ENCODE measurements around the gene BAIAP2L1. TPM values are rescaled to one million over a fixed set of nuclear protein-coding genes. Genes with fewer than 3 reads are reported as not detected.
"Not testable (repeated sequence)": the region's sequence is repeated elsewhere in the genome, so short reads cannot be mapped to it uniquely, and the experiment has no call there.

Gene BAIAP2L1, protein sequence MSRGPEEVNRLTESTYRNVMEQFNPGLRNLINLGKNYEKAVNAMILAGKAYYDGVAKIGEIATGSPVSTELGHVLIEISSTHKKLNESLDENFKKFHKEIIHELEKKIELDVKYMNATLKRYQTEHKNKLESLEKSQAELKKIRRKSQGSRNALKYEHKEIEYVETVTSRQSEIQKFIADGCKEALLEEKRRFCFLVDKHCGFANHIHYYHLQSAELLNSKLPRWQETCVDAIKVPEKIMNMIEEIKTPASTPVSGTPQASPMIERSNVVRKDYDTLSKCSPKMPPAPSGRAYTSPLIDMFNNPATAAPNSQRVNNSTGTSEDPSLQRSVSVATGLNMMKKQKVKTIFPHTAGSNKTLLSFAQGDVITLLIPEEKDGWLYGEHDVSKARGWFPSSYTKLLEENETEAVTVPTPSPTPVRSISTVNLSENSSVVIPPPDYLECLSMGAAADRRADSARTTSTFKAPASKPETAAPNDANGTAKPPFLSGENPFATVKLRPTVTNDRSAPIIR
- total RNA-seq: 1.1 and 1.5 TPM in 2 replicates

DNA sequence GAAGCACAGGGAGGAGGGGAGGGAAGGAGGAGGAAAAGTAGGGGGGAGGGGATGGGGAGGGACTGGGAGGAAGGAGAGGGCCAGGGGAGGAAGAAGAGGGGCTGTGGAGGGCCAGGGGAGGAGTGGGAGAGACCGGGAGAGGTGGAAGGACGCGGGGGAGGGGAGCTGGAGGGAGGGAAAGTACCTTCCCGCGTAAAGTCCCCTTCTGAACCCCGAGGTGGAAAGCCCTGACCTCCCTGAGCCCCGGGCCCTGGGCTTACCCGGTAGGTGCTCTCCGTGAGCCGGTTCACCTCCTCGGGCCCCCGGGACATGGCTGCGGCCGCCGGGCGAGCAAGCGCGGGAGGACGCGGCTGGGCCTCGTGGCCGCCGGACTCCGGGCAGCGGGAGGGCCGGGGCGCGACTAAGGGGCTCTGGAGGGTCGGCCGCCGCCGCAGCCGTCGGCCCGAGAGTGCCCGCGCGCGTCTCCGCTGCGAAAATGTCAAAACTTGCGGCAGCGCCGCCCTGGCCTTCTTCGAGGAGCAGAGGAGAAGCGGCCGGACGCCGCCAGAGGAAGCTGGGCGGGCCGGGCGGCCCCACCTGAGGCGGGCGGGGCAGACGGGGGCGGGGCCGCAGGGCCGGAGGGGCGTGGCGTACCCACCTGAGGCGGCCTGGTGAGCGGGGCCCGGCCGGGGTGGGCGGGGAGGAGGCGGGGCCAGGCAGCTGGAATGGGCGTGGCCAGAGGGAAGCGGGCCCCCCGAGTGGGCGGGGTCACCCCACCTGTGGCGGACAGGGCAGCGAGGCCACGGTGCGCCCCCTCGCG is at the start of gene BAIAP2L1:
TSS of gene BAIAP2L1 (minus strand) at position 549 of the 799 bp plus-strand sequence. CDS start at position 311, 238 bp downstream.
- intact Hi-C loops (cut with micrococcal nuclease): loop anchor here (1.0 to 5.0 kb wide), 4 partner anchors 119 to 528 kb away; partner anchors contain the start of genes ASNS, BRI3 and LMTK2

DNA sequence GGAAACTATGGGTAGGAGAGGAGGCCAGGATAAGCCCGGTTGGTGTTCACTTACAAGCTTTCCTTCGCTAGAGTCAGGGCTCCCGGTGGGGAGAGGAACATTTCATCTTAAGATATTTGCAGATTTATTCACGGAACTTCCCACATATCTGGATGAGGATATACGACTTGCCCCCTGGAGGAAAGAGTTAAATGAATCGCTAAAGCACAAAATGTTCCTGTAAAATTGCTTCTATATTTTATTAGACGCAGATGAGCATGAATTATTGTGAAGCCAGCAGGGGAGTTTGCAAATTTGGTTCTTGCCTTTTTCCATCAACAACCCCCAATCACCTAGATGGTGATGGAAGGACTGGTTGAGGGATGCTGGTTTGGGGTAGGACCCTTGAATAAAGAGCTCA is 47.9 kb upstream of the BAIAP2L1 start:
- intact Hi-C loops (cut with micrococcal nuclease): no loop called here

DNA sequence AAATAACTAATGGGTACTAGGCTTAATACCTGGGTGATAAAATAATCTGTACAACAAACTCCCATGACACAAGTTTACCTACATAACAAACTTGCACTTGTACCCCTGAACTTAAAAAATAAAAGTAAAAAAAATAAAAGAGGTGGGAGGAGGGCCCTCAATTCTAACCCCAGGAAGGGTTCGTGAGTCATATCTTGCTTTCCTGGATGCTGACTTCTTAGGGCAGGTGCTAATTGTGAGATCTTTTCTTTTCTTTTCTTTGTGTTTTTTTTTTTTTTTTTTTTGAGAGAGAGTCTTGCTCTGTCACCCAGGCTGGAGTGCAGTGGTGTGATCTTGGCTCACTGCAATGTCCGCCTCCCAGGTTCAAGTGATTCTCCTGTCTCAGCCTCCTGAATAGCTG is 40.1 kb upstream of the BAIAP2L1 start:
- intact Hi-C loops (cut with micrococcal nuclease): not testable (repeated sequence)

DNA sequence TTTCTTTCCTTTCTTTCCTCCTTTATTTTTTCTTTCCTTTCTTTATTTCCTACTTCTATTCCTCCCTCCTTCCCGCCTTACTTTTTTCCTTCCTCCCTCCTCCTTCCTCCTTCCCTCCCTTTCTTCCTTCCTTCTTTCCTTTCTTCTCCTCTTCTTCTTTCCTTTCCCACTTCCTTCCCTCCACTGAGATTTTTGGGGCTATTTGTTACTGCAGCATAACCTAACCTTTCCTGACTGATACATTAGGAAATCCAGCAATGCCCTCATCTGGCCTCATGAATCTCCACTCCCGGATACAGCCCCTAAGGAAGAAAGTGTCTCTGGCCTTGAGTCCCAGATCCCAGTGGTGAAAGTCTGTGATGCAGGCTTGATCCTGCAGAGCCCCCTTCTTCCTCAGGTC is 38.6 kb upstream of the BAIAP2L1 start:
- intact Hi-C loops (cut with micrococcal nuclease): no loop called here

DNA sequence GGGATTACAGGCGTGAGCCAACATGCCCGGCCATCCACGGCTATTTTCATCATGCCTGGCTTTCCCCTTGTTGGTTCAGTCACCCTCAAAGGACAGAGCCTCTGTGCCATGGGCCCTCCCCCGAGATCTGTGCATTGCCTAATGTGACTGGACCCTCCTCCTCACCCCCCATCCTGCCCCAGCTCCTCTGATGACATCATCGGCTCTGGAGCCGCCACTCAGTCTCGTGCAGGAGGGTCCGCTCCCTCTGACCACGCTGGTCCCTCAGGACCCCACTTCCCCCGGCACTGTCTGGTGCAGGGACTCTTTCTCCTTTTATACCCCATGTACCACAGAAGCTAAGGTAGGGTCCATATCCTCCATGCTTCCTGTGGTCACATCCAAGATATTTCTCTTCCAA is 33.2 kb upstream of the BAIAP2L1 start:
- intact Hi-C loops (cut with micrococcal nuclease): loop anchor here (5.0 kb wide), 1 partner anchor 878 kb away; no protein-coding TSS in a partner anchor

DNA sequence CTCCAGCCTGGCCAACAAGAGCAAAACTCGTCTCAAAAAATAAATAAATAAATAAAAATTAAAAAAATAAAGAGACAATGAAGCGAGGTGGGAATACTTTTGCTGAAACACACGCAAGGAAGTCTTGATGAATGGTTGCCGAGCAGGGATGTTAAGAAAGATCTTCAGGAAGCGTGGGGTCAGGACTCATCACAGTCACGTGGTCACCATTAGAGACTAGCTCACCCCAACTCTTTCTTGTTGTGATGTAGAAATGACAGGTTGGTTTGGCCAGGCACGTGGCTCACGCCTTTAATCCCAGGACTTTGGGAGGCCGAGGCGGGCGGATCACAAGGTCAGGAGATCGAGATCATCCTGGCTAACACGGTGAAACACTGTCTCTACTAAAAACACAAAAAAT is 28.9 kb upstream of the BAIAP2L1 start:
- intact Hi-C loops (cut with micrococcal nuclease): loop anchor here (5.0 kb wide), 1 partner anchor 883 kb away; no protein-coding TSS in a partner anchor

DNA sequence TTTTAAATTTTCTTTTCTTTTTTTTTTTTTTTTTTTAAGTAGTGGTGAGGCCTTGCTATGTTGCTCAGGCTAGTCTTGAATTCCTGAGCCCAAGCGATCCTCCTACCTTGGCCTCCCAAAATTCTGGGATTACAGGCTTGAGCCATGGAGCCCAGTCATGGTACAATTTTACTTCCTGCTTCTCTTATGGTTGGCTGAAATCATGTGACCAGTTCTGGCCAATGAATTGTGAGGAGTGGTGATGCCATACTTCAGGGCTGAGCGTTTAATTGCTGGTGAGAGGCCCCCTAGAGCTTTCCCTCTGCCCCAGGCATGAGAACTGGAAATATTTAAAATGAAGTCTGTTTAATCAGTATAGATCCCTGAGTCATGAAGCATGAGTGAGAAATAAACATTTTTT is 22.2 kb upstream of the BAIAP2L1 start:
- intact Hi-C loops (cut with micrococcal nuclease): no loop called here

DNA sequence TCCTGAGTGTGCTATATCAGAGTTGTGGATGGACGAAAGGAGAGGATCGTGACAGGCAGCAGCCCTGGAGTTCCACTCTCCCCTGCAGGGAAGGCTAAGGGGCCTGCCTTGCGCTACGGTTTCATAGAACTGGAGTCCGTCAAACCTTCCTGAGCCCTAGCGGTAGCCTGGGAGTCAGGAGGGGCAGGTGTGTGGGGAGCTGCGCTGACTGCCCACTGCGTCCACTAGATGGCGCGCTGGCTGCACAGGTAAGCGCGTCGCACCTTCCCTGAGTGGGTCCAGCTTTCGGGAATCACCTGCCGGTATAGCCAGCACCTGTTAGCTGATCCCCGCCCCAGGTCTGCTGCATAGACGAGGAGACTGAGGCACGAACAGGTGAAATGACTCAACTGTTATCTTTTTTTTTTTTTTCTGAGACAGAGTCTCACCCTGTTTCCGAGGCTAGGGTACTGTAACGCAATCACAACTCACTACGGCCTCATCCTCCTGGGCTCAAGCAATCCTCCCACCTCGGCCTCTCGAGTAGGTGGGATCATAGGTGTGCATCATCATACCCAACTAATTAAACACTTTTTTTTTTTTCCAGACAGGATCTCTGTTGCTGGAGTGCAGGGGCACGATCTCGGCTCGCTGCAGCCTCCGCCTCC is 20.2 kb upstream of the BAIAP2L1 start:
- intact Hi-C loops (cut with micrococcal nuclease): no loop called here

DNA sequence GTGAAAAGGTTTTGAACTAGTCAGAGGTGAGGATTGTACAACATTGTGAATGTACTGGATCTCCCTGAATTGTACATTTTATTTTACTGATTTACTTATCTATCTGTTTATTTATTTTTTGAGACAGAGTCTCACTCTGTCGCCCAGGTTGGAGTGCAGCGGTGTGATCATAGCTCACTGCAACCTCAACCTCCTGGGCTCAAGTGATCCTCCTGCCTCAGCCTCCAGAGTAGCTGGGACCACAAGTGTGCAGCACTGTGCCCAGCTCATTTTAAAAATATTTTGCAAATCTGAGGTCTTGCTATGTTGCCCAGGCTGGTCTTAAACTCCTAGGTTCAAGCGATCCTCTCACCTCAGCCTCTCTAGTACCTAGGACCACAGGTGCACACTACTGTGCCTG is 19.1 kb upstream of the BAIAP2L1 start:
- intact Hi-C loops (cut with micrococcal nuclease): not testable (repeated sequence)

DNA sequence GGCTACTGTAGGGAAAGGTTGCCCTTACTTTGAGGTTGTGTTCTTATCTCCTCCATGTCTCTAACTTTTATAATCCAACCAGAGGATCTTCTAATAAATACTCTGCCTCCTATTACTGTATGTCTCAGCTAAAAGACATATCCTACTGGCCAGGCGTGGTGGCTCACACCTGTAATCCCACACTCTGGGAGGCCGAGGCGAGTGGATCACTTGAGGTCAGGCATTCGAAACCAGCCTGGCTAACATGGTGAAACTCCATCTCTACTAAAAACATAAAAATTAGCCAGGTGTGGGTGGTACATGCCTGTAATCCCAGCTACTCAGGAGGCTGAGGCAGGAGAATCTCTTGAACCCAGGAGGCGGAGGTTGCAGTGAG is 18.4 kb upstream of the BAIAP2L1 start:
- intact Hi-C loops (cut with micrococcal nuclease): not testable (repeated sequence)

DNA sequence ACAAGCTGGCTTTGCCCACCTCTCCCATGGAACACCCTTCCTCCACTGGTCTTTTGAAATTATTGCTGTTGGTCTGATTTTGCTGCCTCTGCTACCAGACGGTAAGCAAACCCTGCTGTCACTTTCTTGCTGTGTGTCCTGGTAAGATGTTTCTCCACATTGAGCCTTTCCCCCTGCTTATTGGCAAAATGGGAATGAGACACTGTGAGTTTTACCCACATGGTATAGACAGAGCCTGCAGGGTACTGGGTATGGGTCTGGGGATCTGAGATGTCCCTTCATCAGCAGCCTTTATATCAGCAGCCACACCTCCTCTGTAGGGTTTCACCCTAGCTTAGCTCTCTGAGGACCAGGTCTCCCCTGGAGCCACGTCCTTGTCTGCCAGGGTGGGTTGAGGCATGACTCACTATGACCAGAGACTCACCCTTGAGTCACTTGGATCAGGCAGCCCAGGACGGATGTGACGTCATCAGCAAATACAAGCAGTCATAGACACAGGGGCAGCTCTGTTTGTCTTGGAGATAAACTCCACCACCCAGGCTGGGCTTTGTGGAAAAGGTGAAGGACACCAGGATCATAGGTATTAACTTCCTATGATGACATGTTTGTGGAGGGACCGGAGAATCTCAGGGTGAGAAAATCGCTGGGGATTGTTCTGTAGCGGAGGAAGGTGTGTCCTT is 17.9 kb upstream of the BAIAP2L1 start:
- intact Hi-C loops (cut with micrococcal nuclease): no loop called here

DNA sequence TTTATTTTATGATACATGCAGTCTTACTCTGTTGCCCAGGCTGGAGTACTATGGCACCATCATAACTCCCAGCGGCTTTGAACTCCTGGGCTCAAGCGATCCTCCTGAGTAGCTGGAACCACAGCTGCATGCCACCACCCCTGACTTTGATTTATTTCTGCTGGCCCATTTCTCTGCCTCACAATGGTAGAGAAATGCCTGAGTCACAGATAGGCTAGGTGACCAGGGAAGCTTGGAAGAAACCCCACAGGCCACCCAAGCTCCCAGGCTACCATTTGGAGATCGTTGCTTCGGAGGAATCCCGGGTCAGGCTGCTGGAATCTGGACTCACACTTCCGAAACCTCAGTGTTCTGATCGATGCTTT is 17.4 kb upstream of the BAIAP2L1 start:
- intact Hi-C loops (cut with micrococcal nuclease): no loop called here

DNA sequence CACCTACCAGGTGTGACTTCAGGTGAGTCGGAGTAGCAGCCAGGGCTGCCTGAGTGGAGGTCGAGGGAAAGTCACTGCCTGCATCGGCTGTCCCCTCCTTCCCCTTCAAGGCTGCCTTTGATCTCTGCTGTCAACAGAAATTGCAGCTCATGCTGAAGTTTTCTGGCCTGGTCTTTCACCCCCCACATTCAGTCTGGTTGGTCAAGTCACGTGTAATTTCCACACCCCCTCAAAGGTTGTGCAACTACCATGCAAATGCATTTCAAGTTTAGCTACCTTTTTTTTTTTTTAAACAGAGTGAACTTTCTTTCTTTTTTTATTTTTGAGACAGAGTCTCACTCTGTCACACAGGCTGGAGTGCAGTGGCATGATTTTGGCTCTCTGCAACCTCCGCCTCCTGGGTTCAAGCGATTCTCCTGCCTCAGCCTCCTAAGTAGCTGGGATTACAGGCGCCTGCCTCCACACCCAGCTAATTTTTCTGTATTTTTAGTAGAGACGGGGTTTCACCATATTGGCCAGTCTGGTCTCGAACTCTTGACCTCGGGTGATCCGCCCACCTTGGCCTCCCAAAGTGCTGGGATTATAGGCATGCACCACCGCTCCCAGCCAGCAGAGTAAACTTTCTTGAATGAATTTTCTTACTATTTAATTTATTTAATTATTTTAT is 16.8 kb upstream of the BAIAP2L1 start:
- intact Hi-C loops (cut with micrococcal nuclease): not testable (repeated sequence)

DNA sequence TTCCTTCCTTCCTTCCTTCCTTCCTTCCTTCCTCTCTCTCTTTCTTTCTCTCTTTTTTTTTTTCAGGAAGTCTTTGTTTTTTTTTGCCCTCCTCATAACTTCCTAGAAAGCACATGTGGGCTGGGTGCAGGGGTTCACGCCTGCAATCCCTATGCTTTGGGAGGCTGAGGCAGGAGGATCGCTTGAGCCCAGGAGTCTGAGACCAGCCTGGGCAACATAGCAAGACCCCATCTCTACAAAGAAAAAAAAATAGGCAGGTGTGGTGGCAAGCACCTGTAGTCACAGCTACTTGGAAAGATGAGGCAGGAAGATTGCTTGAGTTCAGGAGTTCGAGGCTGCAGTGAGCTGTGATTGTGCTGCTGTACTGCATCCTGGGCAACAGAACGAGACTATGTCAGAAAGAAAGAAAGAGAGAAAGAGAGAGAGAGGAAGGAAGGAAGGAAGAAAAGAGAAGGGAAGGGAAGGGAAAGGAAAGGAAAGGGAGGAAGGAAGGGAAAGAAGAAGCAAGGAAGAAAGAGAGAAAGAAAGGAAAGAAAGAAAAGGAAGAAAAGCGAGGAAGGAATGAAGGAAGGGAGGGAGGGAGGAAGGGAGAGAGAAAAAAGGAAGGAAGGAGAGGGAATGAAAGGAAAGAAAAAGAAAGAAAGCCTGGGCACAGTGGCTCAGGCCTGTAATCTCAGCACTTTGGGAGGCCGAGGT is 13.5 kb upstream of the BAIAP2L1 start:
- intact Hi-C loops (cut with micrococcal nuclease): no loop called here

DNA sequence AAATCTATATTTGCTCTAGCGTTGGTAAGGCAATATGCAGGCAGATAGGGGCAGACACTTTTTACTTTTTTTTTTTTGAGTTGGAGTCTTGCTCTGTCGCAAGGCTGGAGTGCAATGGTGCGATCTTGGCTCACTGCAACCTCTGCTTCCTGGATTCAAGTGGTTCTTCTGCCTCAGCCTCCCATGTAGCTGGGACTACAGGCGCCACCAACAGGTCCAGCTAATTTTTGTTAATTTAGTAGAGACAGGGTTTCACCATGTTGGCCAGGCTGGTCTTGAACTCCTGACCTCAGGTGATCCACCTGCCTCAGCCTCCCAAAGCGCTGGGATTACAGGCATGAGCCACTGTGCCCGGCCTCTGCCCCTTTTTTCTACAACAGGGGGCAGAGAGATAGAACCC is 12.8 kb upstream of the BAIAP2L1 start:
- intact Hi-C loops (cut with micrococcal nuclease): not testable (repeated sequence)

DNA sequence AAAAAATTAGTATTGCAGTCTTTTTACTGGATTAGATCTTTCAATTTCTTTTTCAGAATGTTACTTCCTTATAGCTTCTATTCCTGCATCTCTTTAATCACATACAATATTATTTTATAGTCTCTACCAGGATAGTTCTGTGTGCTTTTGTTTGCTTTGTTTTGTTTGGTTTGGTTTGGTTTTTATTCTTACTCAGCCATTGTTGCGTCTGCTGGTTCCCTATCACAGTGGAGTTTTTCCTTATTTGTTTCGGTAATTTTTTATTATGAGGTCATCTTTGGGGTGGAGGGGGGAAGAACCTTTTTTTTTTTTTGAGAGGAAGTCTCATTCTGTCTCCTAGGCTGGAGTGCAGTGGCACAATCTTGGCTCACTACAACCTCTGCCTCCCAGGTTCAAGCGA is 9.0 kb upstream of the BAIAP2L1 start:
- intact Hi-C loops (cut with micrococcal nuclease): no loop called here

DNA sequence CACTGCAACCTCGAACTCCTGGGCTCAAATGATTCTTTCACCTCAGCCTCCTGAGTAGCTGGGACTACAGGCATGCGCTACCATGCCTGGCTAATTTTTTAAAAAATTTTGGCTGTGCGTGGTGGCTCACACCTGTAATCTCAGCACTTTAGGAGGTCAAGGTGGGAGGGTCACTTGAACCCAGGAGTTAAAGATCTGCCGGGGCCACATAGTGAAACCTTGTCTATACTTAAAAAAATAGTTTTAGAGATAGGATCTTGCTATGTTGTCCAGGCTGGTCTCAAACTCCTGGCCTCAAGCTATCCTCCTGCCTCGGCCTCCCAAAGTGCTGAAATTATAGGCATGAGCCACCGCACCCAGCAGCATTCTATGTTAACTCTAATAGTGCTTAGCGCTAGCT is 7.3 kb upstream of the BAIAP2L1 start:
- intact Hi-C loops (cut with micrococcal nuclease): not testable (repeated sequence)

DNA sequence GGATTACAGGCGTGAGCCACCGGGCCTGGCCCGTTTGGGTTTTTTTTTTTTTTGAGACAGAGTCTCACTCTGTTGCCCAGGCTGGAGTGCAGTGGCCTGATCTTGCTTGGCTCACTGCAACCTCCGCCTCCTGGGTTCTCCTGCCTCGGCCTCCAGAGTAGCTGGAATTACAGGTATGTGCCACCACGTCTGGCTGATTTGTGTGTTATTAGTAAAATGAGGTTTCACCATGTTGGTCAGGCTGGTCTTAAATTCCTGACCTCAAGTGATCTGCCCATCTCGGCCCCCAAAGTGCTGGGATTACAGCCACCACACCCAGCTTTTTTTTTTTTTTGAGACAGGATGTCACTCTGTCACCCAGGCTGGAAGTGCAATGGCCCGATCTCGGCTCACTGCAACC is 5.9 kb upstream of the BAIAP2L1 start:
- intact Hi-C loops (cut with micrococcal nuclease): no loop called here

DNA sequence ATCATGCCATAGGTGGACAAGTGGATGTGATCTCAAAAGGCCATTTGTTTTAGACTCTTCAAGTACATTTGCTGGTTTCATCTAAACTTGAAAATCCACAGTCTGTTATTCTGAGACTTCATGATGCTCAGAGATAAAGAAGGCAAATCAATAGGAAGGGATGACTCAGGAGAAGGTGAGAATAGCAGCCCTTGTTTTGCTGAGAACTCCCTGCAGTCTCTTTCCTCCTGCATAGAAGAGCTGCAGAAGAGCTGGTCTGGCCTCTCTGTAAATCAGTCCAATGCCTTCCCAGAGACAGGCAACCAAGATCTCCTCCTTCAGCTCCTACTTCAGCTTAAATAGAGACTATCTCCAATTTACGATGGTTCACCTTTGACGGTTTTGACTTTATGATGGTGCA is 4.0 kb upstream of the BAIAP2L1 start:
- intact Hi-C loops (cut with micrococcal nuclease): loop anchor here (5.0 kb wide), 2 partner anchors 298 to 533 kb away; partner anchors contain the start of genes ASNS and LMTK2

All from T-helper 1 cell treated with Interleukin-12 subunit alpha and Interleukin-12 subunit beta and Interleukin-4 antibody, amounts not matched to agents 30 ng/mL and 1 ng/mL, for 36 hours (primary cell).